Keratinocyte (primary cell): ENCODE results near the gene SLC23A1. TPM values are rescaled to one million over a fixed set of nuclear protein-coding genes. Genes with fewer than 3 reads are reported as not detected.

Experiments
- DNase-seq: peaks from one replicate; pipeline ENCODE4 v3.0.0-alpha.2; 2011; ENCODE audit warnings: low read depth, missing footprints, low spot score
- FAIRE-seq: peaks from 2 replicates; lab custom pipeline; 2011; peaks lifted over from hg19 to GRCh38; lab: Jason Lieb, UNC
- H2AFZ ChIP-seq: 2 replicates; pipeline ENCODE4 v1.6.0; 2012; ENCODE audit warnings: low read length, control low read depth, inconsistent platforms; ENCODE audit not compliant: control insufficient read depth
- H3K27ac ChIP-seq: 2 replicates; pipeline ENCODE4 v1.5.1; 2011; ENCODE audit warnings: low read length; ENCODE audit not compliant: control insufficient read depth, insufficient read depth
- H3K27me3 ChIP-seq: 3 replicates; pipeline ENCODE4 v1.6.0; 2011; ENCODE audit warnings: low read length; ENCODE audit not compliant: control insufficient read depth, insufficient read depth; ENCODE audit errors: extremely low read depth
- H3K36me3 ChIP-seq, 2 experiments: 2 replicates in 1 of 2; 3 replicates in 1 of 2; pipeline ENCODE4 v1.5.1; 2011; ENCODE audit warnings: low read length in 2 of 2, mild to moderate bottlenecking in 1 of 2; ENCODE audit not compliant: control insufficient read depth in 2 of 2, insufficient read depth in 2 of 2; ENCODE audit errors: extremely low read depth in 1 of 2
- H3K4me1 ChIP-seq: 3 replicates; pipeline ENCODE4 v1.5.1; 2011; ENCODE audit warnings: low read length; ENCODE audit not compliant: control insufficient read depth, insufficient read depth; ENCODE audit errors: extremely low read depth
- H3K4me2 ChIP-seq: 3 replicates; pipeline ENCODE4 v1.6.0; 2011; ENCODE audit warnings: low read depth, low read length; ENCODE audit not compliant: control insufficient read depth, insufficient read depth; ENCODE audit errors: extremely low read depth
- H3K4me3 ChIP-seq, 3 experiments: fragments of 200-600 bp in 1 of 3; sonication (generic) in 1 of 3; 2 replicates in 2 of 3; 3 replicates in 1 of 3; pipeline ENCODE4 v1.5.1; 2011 to 2016; ENCODE audit warnings: low read length in 3 of 3, mild to moderate bottlenecking in 3 of 3, control low read depth in 2 of 3, inconsistent platforms in 1 of 3, low read depth in 1 of 3, mixed read lengths in 1 of 3, mixed run types in 1 of 3, moderate library complexity in 1 of 3; ENCODE audit not compliant: control insufficient read depth in 2 of 3, insufficient read depth in 2 of 3; ENCODE audit errors: extremely low read depth in 1 of 3
- H3K79me2 ChIP-seq: 2 replicates; pipeline ENCODE4 v1.6.0; 2012; ENCODE audit warnings: low read length; ENCODE audit not compliant: control insufficient read depth, insufficient read depth
- H3K9ac ChIP-seq: 3 replicates; pipeline ENCODE4 v1.6.0; 2011; ENCODE audit warnings: low read length; ENCODE audit not compliant: control insufficient read depth, insufficient read depth; ENCODE audit errors: extremely low read depth
- H3K9me1 ChIP-seq: 3 replicates; pipeline ENCODE4 v1.6.0; 2011; ENCODE audit warnings: low read length; ENCODE audit not compliant: control insufficient read depth, insufficient read depth; ENCODE audit errors: extremely low read depth
- H3K9me3 ChIP-seq: 2 replicates; pipeline ENCODE4 v1.5.1; 2012; ENCODE audit warnings: low read depth, low read length; ENCODE audit not compliant: control insufficient read depth
- H4K20me1 ChIP-seq: 3 replicates; pipeline ENCODE4 v1.6.0; 2011; ENCODE audit warnings: low read length; ENCODE audit not compliant: control insufficient read depth, insufficient read depth; ENCODE audit errors: extremely low read depth
- EZH2 ChIP-seq: IDR thresholded peaks from one replicate; pipeline ENCODE4 v1.6.1; 2012; ENCODE audit warnings: inconsistent platforms, mild to moderate bottlenecking, low read length, moderate library complexity
- dilution Hi-C: fragments of 300-500 bp; cut with MboI; formaldehyde crosslinking; loops from one replicate; pipeline ENCODE4 v1.7.0; 2020; ENCODE audit warnings: low sequenced_read_pairs; ENCODE audit not compliant: extremely low pct_ligation_motif_present
- polyA plus RNA-seq, 5 experiments: library from polyadenylated mRNA; depleted of rRNA in 3 of 5; stranded (reverse) in 3 of 5; stranded (forward) in 1 of 5; unstranded in 1 of 5; fragments of >200 nt; gene quantifications; 1 replicate in 1 of 5; 2 replicates in 3 of 5; 3 replicates in 1 of 5; pipeline versions ENCODE4 v1.2.1 to v1.2.3, GENCODE V29; 2011 to 2012; ENCODE audit warnings: missing spikeins in 2 of 5, low read depth in 1 of 5, low replicate concordance in 1 of 5
- TF ChIP-seq, protein P1 (sequence below), 3 experiments: IDR thresholded peaks in 1 of 3; conservative IDR thresholded peaks in 1 of 3; optimal IDR thresholded peaks in 1 of 3; 2 replicates in 2 of 3; 3 replicates in 1 of 3; pipeline versions ENCODE3 to v1.5.1; 2011; ENCODE audit warnings: low read length in 3 of 3, mild to moderate bottlenecking in 3 of 3, moderate library complexity in 2 of 3, control low read depth in 1 of 3, inconsistent platforms in 1 of 3; ENCODE audit not compliant: insufficient read depth in 2 of 3; ENCODE audit errors: extremely low read depth in 1 of 3

Gene SLC23A1
- polyA plus RNA-seq, 1 donor (not counting 4 experiments of a cell fraction or from before 2014, with no cell fraction given) = not detected

DNA sequence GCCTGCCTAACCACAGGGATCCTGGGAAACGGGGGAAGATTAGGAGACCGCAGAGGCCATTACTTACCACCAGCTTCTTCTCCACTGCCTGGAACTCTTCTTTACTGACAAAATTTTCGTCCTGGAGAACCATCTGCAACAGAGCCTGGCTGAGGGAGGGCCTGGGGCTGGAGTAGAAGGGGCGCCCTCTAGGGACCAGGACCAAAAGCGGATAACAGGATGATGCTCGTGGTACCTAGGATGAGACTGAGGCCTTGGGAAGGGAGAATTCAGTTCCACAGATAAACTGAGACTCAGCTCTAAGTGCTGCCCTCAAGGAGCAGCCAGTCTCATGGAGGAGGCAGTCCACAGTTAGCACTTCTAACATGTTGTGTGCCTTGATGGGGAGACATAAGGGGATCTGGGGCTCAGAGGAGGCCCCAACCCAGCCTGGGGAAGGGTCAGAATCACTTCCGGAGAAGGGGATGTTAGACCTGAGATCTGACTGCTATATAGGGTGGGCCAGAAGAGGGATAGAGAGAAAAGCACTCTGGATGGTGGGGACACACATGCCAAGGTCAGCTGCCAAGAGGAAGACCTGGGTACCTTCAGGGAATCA lies 19.6 kb upstream of the SLC23A1 start:
- Histone ChIP-seq H3K4me2 (peak overlapping the region; percentile 98), H3K9ac (no peak overlapping the region), H3K9me1 (no peaks in the 10 kb centered on the region), H2AFZ (no peak overlapping the region), H3K4me3 (no peak overlapping the region), H3K27ac (no peak overlapping the region), H3K27me3 (no peaks in the 10 kb centered on the region), H3K9me3 (no peaks in the 10 kb centered on the region), H3K36me3 (peaks cover 0 to 1% of the 10 kb centered on the region in 2 experiments), H3K4me1 (peaks cover 14% of the 10 kb centered on the region), H3K79me2 (no peaks in the 10 kb centered on the region), H4K20me1 (no peaks in the 10 kb centered on the region)
- TF ChIP-seq, protein P1, sequence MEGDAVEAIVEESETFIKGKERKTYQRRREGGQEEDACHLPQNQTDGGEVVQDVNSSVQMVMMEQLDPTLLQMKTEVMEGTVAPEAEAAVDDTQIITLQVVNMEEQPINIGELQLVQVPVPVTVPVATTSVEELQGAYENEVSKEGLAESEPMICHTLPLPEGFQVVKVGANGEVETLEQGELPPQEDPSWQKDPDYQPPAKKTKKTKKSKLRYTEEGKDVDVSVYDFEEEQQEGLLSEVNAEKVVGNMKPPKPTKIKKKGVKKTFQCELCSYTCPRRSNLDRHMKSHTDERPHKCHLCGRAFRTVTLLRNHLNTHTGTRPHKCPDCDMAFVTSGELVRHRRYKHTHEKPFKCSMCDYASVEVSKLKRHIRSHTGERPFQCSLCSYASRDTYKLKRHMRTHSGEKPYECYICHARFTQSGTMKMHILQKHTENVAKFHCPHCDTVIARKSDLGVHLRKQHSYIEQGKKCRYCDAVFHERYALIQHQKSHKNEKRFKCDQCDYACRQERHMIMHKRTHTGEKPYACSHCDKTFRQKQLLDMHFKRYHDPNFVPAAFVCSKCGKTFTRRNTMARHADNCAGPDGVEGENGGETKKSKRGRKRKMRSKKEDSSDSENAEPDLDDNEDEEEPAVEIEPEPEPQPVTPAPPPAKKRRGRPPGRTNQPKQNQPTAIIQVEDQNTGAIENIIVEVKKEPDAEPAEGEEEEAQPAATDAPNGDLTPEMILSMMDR (optimal IDR thresholded peaks at IDR 0.05 in 1 of 3, IDR thresholded peaks at IDR 0.05 in 1 of 3, conservative IDR thresholded peaks at IDR 0.05 in 1 of 3; ENCODE audit: extremely low read depth in 1 of 3, insufficient read depth in 2 of 3, low read length in 3 of 3) = peak; percentile 54 to 66 (median 58)
- no peak for TF ChIP-seq EZH2
- dilution Hi-C loops = no loop called here
- DNase-seq (no peak), FAIRE-seq (no peak)

- no peak overlapping the region for H2AFZ ChIP-seq
- FAIRE-seq = no peak
- no peaks in the 10 kb centered on the region for H4K20me1 ChIP-seq
- peaks cover 14% of the 10 kb centered on the region for H3K4me1 ChIP-seq
- H3K9me3 ChIP-seq = no peaks in the 10 kb centered on the region
- DNase-seq = no peak
- no peak overlapping the region for H3K27ac ChIP-seq
- H3K4me2 ChIP-seq = no peak overlapping the region
- H3K9me1 ChIP-seq = no peaks in the 10 kb centered on the region
- no peak overlapping the region for H3K4me3 ChIP-seq
- dilution Hi-C loops = no loop called here
- TF ChIP-seq, protein P1 (optimal IDR thresholded peaks at IDR 0.05 in 1 of 3, IDR thresholded peaks at IDR 0.05 in 1 of 3, conservative IDR thresholded peaks at IDR 0.05 in 1 of 3; ENCODE audit: extremely low read depth in 1 of 3, insufficient read depth in 2 of 3, low read length in 3 of 3) = no peak
- no peak for TF ChIP-seq EZH2
- no peaks in the 10 kb centered on the region for H3K79me2 ChIP-seq
- no peaks in the 10 kb centered on the region for H3K27me3 ChIP-seq
- no peak overlapping the region for H3K9ac ChIP-seq
- H3K36me3 ChIP-seq = peaks cover 0 to 1% of the 10 kb centered on the region in 2 experiments
These were observed 18.4 kb upstream of the SLC23A1 start for GRCh38 chr5:139401546-139401945.
